Measurements from ENCODE around the gene SEMA3G.

SEMA3G gene

DNA sequence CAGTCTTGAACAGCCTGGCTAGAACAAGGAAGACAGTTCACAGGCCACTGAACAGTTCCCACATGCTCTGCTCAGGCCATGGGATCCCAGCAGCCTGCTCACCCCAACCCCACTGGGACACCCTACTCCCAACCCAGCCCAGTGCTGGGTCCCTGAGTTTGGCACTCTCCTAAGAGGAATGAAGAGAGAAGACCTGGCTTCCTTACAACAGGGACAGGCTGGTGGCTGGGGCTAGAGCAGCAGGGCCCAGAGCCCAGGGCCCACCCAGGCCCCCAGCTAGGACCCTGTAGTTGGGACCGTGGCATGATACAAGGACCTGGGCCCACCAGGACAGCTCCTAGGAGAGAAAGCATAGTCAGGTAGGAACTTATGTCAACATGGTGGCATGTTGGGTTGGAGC is 43.4 kb downstream of the SEMA3G start:
- H3K4me3 ChIP-seq (ENCODE audit: low read length) = no peak overlapping the region
- TF ChIP-seq, protein P1, sequence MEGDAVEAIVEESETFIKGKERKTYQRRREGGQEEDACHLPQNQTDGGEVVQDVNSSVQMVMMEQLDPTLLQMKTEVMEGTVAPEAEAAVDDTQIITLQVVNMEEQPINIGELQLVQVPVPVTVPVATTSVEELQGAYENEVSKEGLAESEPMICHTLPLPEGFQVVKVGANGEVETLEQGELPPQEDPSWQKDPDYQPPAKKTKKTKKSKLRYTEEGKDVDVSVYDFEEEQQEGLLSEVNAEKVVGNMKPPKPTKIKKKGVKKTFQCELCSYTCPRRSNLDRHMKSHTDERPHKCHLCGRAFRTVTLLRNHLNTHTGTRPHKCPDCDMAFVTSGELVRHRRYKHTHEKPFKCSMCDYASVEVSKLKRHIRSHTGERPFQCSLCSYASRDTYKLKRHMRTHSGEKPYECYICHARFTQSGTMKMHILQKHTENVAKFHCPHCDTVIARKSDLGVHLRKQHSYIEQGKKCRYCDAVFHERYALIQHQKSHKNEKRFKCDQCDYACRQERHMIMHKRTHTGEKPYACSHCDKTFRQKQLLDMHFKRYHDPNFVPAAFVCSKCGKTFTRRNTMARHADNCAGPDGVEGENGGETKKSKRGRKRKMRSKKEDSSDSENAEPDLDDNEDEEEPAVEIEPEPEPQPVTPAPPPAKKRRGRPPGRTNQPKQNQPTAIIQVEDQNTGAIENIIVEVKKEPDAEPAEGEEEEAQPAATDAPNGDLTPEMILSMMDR (conservative IDR thresholded peaks at IDR 0.05; ENCODE audit: low read length) = no peak
- no peak for DNase-seq (ENCODE audit: low read depth)

DNA sequence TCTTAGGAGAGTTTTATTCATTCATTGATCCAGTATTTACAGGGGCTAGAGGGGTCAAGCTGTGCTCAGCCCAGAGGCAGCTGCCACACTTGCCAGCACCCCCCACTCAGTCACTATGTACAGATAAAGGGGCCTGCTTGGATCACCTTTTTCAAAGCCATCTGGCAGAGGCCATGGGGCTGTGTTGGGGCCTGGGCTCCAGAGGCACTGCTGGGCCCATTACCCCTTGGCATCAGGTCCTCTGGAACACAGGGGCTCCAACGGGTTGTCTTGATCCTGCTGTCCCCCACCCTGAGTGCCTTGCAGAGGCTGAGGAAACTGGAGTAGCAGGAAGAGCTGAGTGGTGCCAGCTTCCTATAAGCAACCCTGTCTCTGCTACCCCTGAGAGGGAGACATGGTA is 43.9 kb downstream of the SEMA3G start:
- DNase-seq (ENCODE audit: low read depth) = no peak
- TF ChIP-seq, protein P1 (conservative IDR thresholded peaks at IDR 0.05; ENCODE audit: low read length) = no peak
- no peak overlapping the region for H3K4me3 ChIP-seq (ENCODE audit: low read length)

DNA sequence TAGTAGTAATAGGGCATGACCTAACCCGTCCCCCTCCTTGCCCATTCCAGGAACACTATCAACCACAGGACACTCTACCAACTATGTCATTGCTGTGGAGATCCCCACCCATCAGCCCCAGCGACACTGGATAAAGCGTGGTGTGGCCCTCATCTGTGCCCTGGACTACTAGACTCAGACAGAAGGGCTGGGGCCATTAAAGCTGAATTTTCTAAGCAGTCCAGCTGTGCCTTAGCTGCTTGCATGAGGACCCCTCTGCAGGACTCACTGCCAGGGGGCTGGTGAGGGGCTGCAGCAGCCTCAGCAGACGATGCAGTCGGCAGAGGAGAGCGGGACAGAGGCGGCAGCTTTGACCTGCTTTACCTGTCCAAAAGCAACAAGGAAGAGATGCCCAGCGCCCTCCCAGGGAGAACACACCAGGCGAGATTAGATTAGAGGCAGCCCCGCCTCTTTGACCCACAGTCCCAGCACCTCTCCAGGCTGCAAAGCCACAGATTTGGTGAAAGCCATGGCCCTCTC is 44.6 kb downstream of the SEMA3G start:
- H3K4me3 ChIP-seq (ENCODE audit: low read length) = no peak overlapping the region
- no peak for DNase-seq (ENCODE audit: low read depth)
- TF ChIP-seq, protein P1 (conservative IDR thresholded peaks at IDR 0.05; ENCODE audit: low read length) = no peak

DNA sequence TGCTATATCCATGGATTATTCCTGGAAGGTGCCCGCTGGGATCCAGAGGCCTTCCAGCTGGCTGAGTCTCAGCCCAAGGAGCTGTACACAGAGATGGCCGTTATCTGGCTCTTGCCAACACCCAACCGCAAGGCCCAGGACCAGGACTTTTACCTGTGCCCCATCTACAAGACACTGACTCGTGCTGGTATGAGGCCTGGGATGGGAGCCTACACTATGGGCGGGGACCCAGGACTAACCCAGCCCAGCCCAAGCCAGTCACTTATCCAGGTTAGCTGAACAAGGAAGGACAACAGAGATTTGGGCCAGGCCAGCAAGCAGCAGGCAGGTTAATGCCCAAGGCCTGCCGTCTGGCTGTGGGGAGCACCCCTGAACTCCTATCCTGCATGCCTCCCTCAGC is 45.3 kb downstream of the SEMA3G start:
- TF ChIP-seq, protein P1 (conservative IDR thresholded peaks at IDR 0.05; ENCODE audit: low read length) = no peak

DNA sequence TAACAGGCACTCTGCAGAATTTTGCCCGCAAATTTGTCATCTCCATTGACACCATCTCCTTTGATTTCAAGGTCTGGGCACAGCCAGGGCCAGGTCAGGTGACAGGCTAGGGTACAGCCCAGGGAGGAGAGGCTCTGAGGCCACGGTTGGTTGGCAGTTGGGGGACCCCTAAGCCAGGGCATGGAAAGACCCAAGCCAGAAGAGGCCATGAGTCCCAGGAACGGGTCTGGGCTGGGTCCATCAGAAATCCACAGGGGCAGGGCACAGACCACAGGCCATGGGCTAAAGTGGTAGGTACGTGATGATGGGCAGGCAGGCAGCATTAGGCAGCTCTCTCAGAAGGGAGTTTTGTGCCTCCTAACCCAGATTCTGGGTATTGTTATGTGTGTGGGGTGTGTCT is 45.8 kb downstream of the SEMA3G start:
- DNase-seq (ENCODE audit: low read depth) = no peak
- H3K4me3 ChIP-seq (ENCODE audit: low read length) = no peak overlapping the region
- TF ChIP-seq, protein P1 (conservative IDR thresholded peaks at IDR 0.05; ENCODE audit: low read length) = no peak

More for the DNA sequence above, 45.3 kb downstream of the SEMA3G start:
- no peak for DNase-seq (ENCODE audit: low read depth)
- no peak overlapping the region for H3K4me3 ChIP-seq (ENCODE audit: low read length)

DNA sequence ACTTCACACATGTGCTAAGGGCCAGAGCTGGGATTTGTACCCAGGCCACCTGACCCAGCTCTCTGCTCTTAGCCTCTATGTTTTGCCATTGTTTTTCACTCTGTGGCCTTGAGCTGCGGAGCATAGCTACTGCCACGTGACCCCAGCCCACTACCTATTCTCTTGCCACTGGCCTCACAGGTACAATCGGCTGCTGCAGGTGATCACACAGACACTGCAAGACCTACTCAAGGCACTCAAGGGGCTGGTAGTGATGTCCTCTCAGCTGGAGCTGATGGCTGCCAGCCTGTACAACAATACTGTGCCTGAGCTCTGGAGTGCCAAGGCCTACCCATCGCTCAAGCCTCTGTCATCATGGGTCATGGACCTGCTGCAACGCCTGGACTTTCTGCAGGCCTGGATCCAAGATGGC is 46.2 kb downstream of the SEMA3G start:
- TF ChIP-seq, protein P1 (conservative IDR thresholded peaks at IDR 0.05; ENCODE audit: low read length) = no peak
- H3K4me3 ChIP-seq (ENCODE audit: low read length) = no peak overlapping the region
- DNase-seq (ENCODE audit: low read depth) = no peak

DNA sequence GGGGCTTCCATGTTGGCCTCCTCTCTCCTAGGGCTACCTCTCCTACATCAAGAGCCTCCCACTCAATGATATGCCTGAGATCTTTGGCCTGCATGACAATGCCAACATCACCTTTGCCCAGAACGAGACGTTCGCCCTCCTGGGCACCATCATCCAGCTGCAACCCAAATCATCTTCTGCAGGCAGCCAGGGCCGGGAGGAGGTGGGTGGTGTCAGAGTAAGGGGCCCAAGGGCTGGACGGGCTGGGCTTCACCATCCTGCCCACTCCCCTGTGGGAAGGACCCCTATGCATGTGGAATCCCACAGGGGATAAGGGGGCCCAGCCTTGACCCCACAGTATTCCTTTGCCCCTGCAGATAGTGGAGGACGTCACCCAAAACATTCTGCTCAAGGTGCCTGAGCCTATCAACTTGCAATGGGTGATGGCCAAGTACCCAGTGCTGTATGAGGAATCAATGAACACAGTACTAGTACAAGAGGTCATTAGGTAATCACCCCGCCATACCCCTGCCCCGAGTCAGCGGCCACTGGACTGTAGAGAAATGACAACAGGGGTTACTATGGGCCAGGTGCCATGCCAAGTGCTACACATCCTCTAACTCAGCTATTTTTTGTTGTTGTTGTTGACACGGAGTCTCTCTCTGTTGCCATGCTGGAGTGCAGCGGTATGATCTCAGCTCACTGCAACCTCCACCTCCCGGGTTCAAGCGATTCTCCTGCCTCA is 47.1 kb downstream of the SEMA3G start:
- TF ChIP-seq, protein P1 (conservative IDR thresholded peaks at IDR 0.05; ENCODE audit: low read length) = no peak

More for the DNA sequence above, 47.1 kb downstream of the SEMA3G start:
- peak; percentile 6 for DNase-seq (ENCODE audit: low read depth)
- no peak overlapping the region for H3K4me3 ChIP-seq (ENCODE audit: low read length)

Data from AG10803 (cell line).